Measurements from ENCODE around the gene VPS13C. TPM values are rescaled to one million over a fixed set of nuclear protein-coding genes. Genes with fewer than 3 reads are reported as not detected.
A peak's percentile ranks its signal among the peaks of the same experiment; 100 is the strongest.

The VPS13C gene
- total RNA-seq, 1 donor from 2014 or later = 30.2 TPM

- peak; percentile 49 for DNase-seq (ENCODE audit: low read depth)
- peak; percentile 32 for TF ChIP-seq CTCF (conservative IDR thresholded peaks at IDR 0.05; ENCODE audit: low read depth, low read length)
Measured at GRCh38 chr15:62066663-62067447, 6.6 kb upstream of the VPS13C start, which contains the start of gene C2CD4A. Gene C2CD4A (plus strand): TSS chr15:62066977. CDS start chr15:62067614, 637 bp downstream.

DNA sequence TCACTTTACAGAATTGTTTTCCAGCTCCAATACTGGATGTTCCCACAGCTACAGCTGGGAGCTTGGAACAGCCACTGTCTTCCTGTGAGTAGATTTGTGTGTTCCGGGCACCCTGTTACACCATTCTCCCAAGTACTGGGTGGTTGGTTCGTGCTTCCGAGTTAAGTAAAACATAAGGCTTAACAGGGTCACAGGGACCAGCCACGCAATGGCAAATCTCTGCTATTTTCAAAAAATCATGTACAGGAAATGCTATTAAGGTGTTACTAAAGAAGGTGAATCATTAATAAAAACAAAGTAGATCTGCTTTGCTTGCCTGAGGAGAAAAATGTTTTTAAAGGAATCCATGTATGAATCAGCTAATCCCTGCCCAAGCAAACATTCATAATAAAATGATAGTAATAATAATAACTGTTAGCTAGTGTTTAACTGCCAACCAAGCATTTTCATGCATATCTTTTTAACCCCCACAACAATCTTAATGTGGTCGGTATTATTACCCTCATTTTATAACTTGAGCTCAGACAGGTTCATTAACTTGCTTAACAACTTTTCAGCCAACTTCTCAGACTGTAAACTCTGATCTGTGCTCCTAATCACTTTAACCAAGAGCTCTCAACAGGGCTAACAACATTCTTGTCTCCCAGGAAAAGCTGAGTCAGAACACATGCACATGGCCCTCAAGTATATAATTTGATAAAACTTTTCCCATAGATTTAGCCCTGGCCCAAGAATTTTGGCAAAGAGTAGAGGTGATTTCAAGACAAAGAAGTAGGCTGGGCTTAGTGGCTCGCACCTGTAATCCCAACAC, 3.8 kb upstream of the VPS13C start:
- no peak overlapping the region for H3K4me3 ChIP-seq (ENCODE audit: low read depth, low read length)
- peak; percentile 59 for DNase-seq (ENCODE audit: low read depth)
- no peak for TF ChIP-seq CTCF (conservative IDR thresholded peaks at IDR 0.05; ENCODE audit: low read depth, low read length)

More at GRCh38 chr15:62066663-62067447, 6.6 kb upstream of the VPS13C start, which contains the start of gene C2CD4A:
- H3K4me3 ChIP-seq (ENCODE audit: low read depth, low read length) = peak within 1 kb of the TSS; percentile 66

DNA sequence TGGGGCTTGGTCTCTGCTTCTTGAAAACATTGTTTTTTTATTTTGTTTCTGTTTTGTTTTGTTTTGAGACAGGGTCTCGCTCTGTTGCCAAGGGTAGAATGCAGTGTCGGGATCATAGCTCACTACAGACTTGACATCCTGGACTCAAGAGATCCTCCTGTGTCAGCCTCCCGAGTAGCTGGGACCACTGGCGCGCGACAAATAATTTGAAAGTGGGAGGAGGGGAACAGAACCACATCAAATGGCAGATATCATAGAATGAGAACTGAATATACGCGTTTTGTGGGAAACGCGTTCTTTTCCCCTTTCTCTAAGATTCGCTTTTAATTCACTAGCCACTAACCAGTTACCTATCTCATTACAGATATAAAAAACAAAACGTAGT, 641 bp upstream of the VPS13C start:
- H3K4me3 ChIP-seq (ENCODE audit: low read depth, low read length) = peak overlapping the region; percentile 75
- TF ChIP-seq CTCF (conservative IDR thresholded peaks at IDR 0.05; ENCODE audit: low read depth, low read length) = no peak
- DNase-seq (ENCODE audit: low read depth) = no peak

DNA sequence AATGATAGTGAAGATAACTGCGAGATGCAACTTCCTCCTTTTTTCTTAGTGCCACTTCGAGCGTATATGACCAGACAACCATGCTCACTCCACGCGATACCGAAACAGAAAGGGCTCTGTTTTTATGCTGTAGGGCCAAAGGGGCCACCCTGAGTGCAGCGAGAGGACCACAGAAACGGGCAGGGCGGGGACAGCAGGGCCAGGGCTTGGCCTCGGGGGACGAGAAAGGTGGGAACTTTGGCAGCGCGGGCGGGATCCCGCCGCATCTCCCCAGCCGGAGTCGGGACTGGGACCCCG, 483 bp downstream of the VPS13C start:
- no peak for DNase-seq (ENCODE audit: low read depth)
- TF ChIP-seq CTCF (conservative IDR thresholded peaks at IDR 0.05; ENCODE audit: low read depth, low read length) = no peak
- H3K4me3 ChIP-seq (ENCODE audit: low read depth, low read length) = peak overlapping the region; percentile 75

- TF ChIP-seq CTCF (conservative IDR thresholded peaks at IDR 0.05; ENCODE audit: low read depth, low read length) = peak; percentile 29
- DNase-seq (ENCODE audit: low read depth) = no peak
- peak overlapping the region; percentile 75 for H3K4me3 ChIP-seq (ENCODE audit: low read depth, low read length)
Measured at GRCh38 chr15:62059108-62059815, 985 bp downstream of the VPS13C start.

GRCh38 chr15:62058327-62059028, 1.8 kb downstream of the VPS13C start:
- H3K4me3 ChIP-seq (ENCODE audit: low read depth, low read length) = peak overlapping the region; percentile 25
- DNase-seq (ENCODE audit: low read depth) = no peak
- no peak for TF ChIP-seq CTCF (conservative IDR thresholded peaks at IDR 0.05; ENCODE audit: low read depth, low read length)
